Stimulated activated CD8-positive, alpha-beta memory T cell treated with anti-CD3 and anti-CD28 coated beads, Interleukin-7, amount 100 ng/mL, for 48 hours (primary cell): ENCODE results near the gene TMEM59L.

Experiments used
- DNase-seq, 2 donors: peaks; one replicate each; pipeline ENCODE4 v3.0.0-alpha.2; 2020; ENCODE audit warnings: low read depth in 1 of 2; ENCODE audit errors: extremely low read depth in 1 of 2

Gene TMEM59L

DNA sequence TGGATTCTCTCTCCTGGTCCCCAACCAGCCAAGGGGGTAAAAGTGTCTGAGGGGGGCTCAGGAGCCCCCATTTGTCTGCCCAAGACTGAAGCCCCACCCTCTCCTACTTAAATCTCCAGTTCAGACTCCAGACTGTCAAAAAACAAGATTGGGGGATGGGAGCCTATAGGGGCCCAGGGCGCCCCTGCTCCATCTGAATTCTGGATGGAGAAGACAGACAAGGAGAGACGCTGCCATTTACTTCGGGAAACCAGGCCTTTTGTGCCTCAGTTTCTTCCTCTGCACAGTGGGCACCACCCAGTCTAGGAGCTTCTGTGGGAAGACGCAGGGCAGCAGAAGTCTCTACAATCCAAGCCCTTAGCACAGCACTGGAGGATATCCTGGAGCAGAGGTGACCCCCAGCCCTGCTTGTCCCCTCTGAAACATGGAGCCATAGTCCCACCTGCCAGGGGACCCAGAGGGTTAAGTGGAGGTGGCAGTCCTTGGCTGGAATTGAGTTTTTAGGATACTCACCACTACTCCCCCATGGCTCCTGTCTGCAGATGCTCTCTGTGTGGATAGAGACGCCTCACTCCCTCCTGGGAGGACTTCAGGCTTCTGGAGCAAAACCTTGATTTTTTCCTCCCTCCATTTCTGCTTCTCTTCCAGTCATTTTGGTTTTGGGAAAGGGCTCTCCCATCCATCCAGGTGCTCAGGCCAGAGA is 4.4 kb upstream of the TMEM59L start:
- no peak for DNase-seq

DNA sequence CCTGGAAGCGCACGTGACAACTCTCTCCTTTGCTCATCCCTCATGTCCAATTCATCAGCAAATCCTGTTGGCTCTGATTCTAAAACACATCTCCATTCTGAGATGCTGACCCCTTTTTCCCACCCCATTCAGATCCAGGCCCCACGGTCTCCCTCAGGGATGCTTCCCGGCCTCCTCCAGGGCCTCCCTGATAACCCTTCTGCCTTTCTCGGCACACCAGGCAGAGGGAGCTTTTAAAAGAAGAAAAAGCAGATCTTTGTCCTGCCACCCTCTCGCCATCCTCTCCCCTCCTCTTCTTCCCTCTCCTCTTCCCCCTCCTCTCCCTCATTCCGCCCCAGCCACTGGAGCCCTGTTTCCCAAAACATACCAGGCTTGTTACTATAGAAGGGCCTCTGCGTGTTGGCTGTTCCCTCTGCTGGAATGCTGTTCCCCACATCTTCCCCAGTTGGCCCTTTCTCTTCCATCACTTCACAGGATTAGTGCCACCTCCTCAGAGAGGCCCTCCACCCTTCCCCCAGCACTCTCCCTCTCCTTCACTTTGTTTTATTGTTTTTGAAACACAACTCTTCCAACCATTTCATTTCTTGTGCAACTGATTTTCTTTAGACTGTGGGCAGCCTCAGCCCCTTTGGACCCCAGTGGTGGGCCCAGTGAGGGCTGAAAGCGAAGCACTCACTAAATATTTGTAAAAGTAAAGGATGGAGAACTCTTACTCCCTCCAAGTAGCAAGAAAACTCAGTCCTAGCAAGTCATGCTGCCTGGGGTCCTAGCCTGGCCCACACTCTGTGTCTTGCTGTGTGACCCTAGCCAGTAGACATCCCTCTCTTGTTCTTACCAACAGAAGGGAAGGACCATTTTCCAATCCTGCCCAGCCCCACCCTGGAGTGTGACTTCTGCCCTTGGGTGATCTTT is 3.6 kb upstream of the TMEM59L start:
- no peak for DNase-seq

DNA sequence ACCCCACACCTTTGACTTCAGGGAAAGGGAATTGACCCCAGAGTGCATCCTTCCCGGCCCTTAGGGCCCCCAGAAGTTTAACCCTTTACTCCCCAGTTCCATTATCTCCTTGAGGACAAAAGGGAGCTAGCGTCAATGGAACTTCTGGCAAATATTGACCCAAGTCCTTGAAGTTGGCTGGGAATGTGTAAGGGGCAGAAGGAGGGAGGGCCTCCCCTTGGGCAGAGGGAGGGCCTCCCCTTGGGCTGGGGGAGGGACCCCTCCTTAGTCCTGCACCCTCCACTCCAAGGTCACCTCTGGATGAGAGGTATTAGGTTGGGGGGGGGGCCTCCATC is 3.0 kb upstream of the TMEM59L start:
- DNase-seq = no peak

DNA sequence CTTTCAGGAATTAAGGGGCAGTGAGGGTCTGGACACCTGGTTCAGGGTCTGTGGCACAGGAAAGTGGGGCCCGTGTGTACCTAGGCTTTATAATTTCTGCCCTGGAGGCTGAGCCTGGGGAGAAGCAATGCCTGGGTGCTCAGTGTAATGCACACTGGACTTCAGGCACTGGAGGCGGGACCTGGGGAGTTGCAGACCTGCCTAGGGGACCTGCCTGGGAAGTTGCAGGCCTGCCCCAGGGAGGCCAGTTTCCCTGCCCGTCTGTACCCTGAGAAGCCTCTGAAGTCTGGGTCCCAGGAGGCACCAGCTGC is 2.5 kb upstream of the TMEM59L start:
- DNase-seq = no peak

DNA sequence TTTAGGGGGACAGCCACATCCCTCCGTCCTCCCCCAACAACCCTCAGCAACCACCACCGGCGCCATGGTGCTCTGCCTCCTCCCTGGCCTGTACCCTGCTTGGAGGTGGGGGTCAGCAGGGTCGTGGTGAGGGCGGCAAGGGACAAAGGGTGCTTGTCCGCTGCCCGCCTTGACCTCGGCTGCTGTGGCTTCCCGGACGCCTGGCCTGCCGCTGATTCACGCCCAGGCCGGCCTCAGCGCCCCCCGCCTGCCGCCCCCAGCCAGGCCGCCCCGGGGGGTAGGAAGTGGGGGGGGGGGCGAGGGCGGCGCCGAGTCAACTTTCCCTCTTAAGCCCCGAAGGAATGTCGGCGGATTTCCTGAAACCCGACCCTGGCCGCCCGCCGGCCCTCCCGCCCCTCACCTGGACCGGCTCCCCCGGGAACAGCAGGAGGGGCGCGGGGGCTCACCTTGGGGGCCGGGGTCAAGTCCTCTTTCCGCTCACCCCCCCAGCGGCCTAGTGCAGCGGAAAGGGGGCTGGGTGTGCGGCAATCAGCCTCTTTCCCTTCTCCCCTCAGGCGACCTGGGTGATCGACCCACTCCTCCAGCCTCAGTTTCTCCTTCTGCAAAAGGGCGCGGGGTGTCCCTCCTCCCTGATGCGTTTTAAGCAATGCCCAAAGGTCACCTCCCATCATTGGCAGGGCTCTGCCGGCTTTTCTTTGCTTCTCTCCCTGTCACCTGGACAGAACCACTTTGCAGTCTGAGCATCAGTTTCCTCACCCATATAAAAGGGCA is 1.9 kb upstream of the TMEM59L start:
- no peak for DNase-seq

DNA sequence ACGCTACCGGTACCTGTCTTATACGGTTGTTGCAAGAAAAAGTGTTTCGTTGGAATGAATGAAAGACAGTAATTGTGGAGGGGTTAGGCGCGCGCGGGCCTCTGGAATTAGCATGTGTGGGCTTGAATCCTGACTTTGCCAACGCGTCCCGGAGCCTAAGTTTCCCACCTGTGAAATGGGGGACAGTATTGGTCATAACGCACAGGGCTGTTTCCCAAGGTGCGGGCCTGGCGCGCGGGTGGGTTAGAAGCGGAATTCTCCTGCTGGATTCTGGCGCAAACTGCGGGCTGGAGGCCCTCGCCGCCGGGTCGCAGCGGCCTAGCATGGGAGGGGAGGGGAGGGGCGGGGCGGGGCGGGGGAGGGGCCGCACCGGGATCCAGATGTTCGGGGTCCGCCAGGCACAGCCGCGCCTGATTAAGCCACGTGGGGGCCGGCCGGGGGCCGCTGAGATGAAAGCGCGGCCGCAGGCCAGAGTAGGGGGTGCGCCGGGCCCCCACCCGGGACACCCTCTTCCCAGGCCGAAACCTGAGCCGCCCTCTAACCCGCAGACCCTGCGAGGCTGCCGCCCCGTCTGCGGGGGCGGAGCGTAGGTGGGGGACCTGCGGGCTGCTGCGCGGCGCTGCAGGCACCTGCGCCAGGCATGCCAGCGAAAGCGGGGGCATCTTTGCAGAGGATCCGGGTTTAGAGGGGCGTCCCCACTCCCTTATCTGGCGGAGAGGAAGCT is 1.2 kb upstream of the TMEM59L start:
- DNase-seq = no peak

DNA sequence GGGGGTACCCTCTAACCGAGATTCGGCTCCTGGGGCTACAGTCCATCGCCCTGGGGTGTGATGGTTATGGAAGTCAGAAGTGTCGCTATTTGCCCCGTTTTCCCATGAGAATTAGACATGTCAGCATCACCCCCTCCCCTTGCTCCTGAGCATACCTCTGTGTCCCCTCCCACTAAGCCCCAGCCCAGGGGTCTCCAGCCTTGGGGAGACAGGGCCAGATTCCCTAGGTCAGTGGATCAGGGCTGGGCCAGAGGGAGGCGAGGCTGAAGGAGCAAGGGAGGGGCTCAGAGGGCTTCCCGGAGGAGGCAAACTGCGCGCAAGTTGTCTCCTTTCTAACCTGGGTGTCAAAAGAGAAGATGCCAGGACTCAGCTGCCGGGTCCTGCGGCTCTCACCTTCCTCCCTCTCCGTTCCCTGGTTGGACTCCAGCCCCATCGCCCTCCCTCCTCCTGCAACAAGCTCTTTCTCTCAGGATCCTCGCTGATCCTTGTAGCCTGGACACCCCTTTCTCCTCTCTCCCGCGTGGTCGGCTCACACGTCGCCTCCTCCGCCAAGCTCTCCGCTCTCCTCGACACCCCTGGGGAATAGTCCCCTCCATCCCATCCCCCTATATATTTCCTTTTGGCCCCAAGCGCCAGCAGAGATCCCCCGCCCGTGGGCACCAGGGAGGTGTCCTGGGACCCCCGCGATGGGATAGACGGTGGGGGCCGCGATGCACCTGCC is 459 bp upstream of the TMEM59L start:
- no peak for DNase-seq

DNA sequence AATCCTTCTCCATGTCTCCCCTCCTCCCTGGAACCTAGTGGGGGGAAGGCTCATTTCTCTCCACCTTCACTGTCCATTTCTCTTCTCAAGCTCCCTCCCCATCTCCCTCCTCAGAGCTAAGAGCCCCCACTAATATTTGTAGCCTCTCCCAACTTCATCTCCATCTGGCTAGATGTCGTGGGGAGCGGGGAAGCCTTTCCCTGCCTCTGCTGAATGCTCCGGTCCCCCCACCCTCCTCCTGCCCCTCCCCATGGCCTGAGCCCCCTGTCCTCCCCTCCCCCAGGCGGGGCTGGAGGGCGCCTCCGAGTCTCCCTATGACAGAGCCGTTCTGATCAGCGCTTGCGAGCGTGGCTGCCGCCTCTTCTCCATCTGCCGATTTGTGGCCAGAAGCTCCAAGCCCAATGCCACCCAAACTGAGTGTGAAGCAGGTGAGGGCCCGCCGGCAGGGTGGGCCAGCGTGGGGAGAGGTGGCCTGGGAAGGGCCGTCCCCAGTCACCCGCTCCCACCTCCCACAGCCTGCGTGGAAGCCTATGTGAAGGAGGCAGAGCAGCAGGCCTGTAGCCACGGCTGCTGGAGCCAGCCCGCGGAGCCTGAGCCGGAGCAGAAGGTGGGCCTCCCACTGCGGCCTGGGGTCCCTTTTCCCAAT is 1.0 kb downstream of the TMEM59L start:
- no peak for DNase-seq

DNA sequence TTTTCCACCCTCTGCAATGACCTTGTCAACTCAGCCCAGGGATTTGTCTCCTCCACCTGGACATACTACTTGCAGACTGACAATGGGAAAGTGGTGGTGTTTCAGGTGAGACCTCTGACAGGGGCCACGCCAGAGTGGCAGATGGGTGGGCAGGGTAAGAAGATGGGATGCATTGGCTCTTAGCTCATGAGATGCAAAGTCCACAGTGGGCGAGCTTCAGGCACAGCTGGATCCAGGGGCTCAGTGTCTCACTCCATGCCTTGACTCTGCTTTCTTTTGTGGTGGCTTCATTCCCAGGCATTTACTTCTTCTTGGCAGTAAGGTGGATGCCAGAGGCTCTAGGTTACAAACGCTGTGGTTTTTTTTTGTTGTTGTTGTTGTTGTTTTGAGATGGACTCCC is 3.4 kb downstream of the TMEM59L start:
- DNase-seq = no peak

DNA sequence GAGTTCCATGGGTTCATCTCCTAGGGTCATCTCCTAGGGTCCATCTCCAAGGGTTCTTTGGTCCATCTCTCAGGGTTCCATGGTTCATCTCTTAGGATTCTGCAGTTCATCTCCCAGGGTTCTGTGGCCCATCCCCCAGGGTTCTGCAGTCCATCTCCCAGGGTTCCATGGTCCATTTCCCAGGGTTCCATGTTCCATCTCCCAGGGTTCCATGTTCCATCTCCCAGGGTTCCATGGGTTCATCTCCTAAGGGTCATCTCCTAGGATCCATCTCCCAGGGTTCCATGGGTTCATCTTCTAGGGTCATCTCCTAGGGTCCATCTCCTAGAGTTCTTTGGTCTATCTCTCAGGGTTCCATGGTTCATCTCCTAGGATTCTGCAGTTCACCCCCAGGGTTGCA is 4.9 kb downstream of the TMEM59L start:
- DNase-seq = no peak

DNA sequence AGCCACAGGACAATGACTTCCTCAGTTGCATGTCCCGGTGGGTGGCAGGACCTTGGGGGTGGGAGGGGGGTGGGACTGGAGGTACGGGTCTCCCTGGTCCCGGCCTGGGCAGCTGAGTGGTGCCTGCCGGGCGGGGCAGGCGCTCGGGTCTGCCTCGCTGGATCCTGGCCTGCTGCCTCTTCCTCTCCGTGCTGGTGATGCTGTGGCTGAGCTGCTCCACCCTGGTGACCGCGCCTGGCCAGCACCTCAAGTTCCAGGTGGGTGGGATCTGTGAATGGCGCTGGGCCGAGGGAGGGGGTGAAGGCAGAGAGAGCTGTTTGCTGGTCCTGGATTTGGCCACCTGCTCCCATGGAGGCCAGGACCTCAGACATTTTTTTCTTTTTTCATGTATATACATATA is 5.6 kb downstream of the TMEM59L start:
- DNase-seq = no peak

DNA sequence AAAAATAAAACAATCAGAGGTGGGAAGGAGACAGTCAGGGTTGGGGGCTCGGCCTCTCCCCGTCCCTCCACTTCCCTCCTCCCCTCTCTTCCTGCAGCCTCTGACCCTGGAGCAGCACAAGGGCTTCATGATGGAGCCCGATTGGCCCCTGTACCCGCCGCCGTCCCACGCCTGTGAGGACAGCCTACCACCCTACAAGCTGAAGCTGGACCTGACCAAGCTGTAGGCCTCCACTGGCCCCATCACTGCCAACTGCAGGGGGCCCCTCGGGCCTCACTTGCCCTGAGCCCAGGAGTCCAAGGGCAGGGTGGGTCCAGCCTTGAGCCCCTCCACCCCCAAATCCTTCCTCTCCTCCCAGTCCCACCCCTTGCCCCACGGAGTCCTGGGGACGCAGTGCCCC is 7.6 kb downstream of the TMEM59L start:
- no peak for DNase-seq

DNA sequence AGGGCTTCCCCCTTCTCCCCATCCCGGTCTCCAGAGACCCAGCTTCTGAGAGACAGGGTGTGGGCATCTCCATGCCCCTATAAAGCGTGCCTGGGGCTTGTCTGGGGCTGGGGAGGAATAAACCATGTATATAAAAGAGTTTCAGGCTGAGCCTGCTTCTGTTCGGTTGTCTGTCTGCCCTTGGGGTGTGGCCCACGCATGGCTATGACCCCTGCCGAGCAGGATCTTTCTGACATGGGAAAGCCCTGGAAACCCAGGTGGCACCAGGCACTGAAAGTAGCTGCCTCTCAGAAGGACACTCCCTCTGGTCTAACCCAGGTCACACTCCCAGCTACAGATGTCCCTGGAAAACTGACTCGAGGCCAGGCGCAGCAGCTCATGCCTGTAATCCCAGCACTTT is 8.2 kb downstream of the TMEM59L start:
- DNase-seq = no peak

DNA sequence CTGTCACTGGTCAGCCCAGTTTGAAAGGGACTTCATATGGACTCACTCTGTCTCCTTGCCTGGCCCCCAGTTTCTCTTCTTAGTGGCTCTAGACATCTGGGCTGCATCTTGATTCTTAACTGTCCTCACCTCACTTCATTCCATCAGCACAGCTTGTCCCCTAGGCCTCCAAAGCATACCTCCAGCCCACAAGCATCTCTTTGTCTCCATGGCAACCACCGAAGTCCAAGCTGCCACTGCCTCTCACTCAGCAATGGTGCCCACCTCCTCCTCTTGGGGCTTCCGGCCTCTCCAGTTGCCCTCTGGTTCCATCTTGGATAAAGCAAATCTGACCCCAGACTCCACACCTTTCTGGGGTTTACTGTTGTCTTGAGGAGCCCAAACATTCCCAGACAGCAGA is 14.2 kb downstream of the TMEM59L start:
- no peak for DNase-seq

DNA sequence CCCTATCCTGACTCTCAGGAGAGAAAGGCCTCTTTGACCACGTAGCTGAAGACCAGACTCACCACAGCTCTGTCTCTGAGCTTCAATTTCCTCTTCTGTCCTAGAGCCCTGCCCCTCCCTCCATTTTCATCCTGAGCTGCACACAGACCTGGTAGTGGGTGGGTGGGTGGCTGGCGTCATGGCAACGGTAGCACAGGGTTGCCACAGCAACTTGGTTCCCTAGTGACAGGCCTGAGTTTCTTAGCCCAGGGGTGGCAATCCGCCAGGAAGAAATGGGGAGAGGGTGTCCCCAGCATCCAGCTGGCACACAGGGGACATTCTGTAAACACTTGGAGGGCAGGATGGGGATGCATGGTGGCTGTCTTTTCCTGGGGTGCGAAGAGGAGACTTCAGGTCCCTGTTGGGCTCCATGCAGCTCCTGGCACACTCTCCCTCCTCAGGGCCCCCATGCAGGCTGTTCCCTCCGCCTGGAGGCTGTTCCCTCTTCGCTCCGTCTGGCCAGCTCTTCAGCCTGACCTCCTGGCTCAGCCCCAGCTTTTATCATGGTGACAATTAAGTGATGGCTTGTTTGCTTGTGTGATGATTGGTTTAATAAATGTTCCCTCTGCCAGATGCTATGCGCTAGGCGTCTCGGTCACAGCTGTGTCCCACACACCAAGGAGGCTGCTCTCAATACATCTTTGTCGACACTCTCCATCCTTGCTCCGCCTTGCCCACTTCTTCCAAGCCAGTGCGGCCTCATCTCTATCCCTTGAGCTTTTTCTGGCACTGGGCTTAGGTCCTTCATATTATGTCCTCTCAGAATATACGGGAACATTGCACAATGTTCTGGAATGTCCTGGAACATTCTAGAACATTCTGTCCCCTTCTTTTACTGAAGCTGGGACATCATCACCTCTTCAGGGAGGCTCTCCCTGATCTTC is 16.8 kb downstream of the TMEM59L start:
- DNase-seq = no peak

DNA sequence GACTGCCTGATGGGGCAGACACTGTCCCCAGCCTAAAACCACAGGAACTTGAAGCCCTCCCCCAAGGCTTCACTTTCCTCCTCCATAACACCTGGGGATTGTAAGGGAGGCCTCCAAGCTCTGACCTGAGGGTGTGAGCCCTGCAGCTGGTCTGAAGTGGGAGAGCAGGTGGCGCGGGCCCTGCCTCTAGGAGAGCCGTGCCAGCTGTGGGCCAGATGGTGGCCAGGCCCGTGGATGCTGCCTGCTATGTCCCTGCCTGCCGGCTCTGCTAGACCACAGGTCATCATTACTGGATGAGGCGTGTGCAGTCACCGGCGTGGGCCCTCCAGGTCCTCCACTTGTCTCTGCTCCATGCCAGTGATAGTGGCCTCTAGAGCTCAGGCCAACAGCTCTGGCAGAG is 20.7 kb downstream of the TMEM59L start:
- DNase-seq = no peak

DNA sequence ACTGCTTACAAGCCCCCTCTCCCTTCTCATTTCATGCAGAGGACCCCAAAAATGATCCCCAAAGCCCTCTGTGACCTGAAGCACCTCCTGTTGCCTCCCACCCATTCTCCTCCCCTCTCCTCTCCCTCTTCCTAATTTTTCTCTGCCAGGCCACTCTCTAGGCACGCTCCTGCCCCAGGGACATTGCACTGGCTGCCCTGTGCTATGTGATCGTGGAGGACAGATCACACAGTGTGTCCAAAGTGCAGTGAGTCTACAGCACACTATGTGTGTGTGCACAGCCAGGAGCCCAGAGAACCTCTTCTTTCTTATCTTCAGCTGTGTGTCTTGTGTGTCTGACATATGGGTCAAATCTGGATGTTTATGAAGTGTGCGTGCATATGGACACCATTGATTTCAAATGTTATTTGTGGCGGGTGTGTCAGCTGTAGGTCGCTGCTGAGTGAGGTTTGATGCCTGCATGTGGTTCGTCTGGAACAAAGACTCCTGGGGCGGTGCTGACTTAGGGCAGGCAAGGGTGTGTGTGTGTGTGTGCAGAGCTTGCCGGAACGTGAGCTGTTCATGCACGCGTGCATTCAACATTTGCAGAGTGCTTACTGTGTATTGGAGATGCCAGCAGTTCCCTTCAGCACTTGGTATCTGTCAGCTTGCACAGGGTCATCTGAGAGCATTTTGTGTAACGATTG is 22.1 kb downstream of the TMEM59L start:
- DNase-seq = no peak

DNA sequence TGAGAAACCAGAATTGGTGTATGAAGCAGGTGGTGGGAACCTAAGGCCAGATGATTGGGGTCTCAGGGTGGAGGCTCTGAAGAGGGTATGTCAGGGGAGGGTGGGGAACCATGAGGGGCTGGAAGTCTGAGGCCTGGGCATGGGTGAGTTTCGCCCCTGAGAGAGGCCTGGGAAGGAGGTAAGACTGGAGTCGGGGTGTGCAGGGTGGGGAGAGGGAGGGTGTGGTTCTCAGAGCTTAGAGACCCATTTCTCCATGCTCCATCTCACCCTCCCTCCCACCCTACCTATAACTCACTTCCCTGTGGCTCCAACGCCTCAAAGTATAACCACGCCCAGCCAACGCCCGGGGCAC is 23.1 kb downstream of the TMEM59L start:
- DNase-seq = no peak
